Naive B cell (primary cell): ENCODE results near the gene CBFA2T2. TPM values are rescaled to one million over a fixed set of nuclear protein-coding genes. Genes with fewer than 3 reads are reported as not detected.
"Not testable (repeated sequence)": the region's sequence is repeated elsewhere in the genome, so short reads cannot be mapped to it uniquely, and the experiment has no call there.

ENCODE experiments used
- ATAC-seq, 2 donors: fragments of 150-1000 bp; cut with Tn5 transposase; 2 replicates each; pipeline ENCODE4 v1.10.0; 2021; ENCODE audit warnings: low read depth in 2 of 2, mild to moderate bottlenecking in 2 of 2, moderate library complexity in 2 of 2
- DNase-seq: peaks from one replicate; pipeline ENCODE4 v3.0.0; 2022
- H3K27ac Mint-ChIP-seq, 6 donors: one replicate each; pipeline ENCODE4 v1.8.0; 2020 to 2022; ENCODE audit warnings: mild to moderate bottlenecking in 6 of 6, mixed read lengths in 6 of 6, moderate library complexity in 5 of 6, inconsistent platforms in 2 of 6
- H3K27me3 Mint-ChIP-seq, 3 donors: one replicate each; pipeline ENCODE4 v1.8.0; 2021 to 2022; ENCODE audit warnings: mixed read lengths in 3 of 3, mild to moderate bottlenecking in 1 of 3
- H3K36me3 Mint-ChIP-seq, 2 donors: one replicate each; pipeline ENCODE4 v1.8.0; 2020 to 2022; ENCODE audit warnings: mixed read lengths in 2 of 2, inconsistent platforms in 1 of 2, mild to moderate bottlenecking in 1 of 2
- H3K4me1 Mint-ChIP-seq, 3 donors: one replicate each; pipeline ENCODE4 v1.8.0; 2020 to 2022; ENCODE audit warnings: mixed read lengths in 3 of 3, inconsistent platforms in 1 of 3, mild to moderate bottlenecking in 1 of 3, moderate library complexity in 1 of 3
- H3K4me3 Mint-ChIP-seq, 8 donors: one replicate each; pipeline ENCODE4 v1.8.0; 2020 to 2022; ENCODE audit warnings: mild to moderate bottlenecking in 8 of 8, mixed read lengths in 8 of 8, moderate library complexity in 8 of 8, inconsistent platforms in 2 of 8
- H3K9me3 Mint-ChIP-seq, 7 donors: one replicate each; pipeline ENCODE4 v1.8.0; 2020 to 2022; ENCODE audit warnings: mixed read lengths in 7 of 7, mild to moderate bottlenecking in 5 of 7, inconsistent platforms in 2 of 7, moderate library complexity in 1 of 7
- polyA plus RNA-seq, 6 donors: library from polyadenylated mRNA; unstranded; fragments of 300-500 nt; fragmentation: Illumina TruSeq; gene quantifications; one replicate each; pipeline ENCODE4 v1.2.3, GENCODE V29; 2021; ENCODE audit warnings: low read depth in 6 of 6

The CBFA2T2 gene
- polyA plus RNA-seq, 6 donors from 2014 or later: 6.1 to 25.9 (median 15.4) TPM

- H3K4me1 Mint-ChIP-seq: peaks cover 18 to 37% (median 19%) of the 10 kb centered on the region in 3 donors
- H3K36me3 Mint-ChIP-seq: no peaks in the 10 kb centered on the region
- peak overlapping the region in 1 of 8 donors; percentile 8 for H3K4me3 Mint-ChIP-seq
- DNase-seq (no peak), ATAC-seq (no peak)
- peak overlapping the region in 4 of 6 donors; percentile 26 to 76 (median 50) for H3K27ac Mint-ChIP-seq
- no peaks in the 10 kb centered on the region for H3K9me3 Mint-ChIP-seq
- no peaks in the 10 kb centered on the region for H3K27me3 Mint-ChIP-seq
Measured at GRCh38 chr20:33531047-33531877, 41.4 kb downstream of the CBFA2T2 start.

DNA sequence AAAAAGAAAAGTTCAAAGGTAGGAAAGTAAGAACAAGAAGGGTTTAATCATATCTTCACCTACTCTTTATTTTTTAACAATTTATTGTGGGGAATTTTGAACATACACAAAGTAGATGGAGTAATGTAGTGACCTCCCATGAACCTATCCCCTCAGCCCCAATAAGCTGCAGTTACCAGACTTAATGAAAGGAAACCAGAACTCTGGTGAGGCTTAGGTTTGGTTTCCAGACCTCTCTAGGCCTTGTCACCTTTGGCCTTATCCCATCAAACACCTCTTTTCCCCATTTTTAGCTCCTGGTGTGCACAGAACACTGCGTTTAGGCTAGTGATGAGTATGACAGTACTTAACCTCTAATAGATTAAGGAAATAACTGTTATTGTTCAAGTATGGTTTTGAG is 42.0 kb downstream of the CBFA2T2 start:
- Mint-ChIP-seq H3K9me3 (no peaks in the 10 kb centered on the region), H3K36me3 (no peaks in the 10 kb centered on the region), H3K4me3 (no peak overlapping the region), H3K27ac (peak overlapping the region in 4 of 6 donors; percentile 1 to 76 (median 34)), H3K4me1 (peaks cover 18 to 37% (median 19%) of the 10 kb centered on the region in 3 donors), H3K27me3 (no peaks in the 10 kb centered on the region)
- DNase-seq (no peak), ATAC-seq (no peak)

GRCh38 chr20:33532753-33533459 is 43.0 kb downstream of the CBFA2T2 start:
- Mint-ChIP-seq H3K4me1 (peaks cover 21 to 38% (median 22%) of the 10 kb centered on the region in 3 donors), H3K4me3 (no peak overlapping the region), H3K27me3 (no peaks in the 10 kb centered on the region), H3K36me3 (peaks cover 0 to 7% of the 10 kb centered on the region in 2 donors), H3K9me3 (no peaks in the 10 kb centered on the region), H3K27ac (no peak overlapping the region)
- ATAC-seq: no peak
- no peak for DNase-seq

GRCh38 chr20:33535717-33536116 is 45.8 kb downstream of the CBFA2T2 start:
- H3K9me3 Mint-ChIP-seq, H3K27me3 Mint-ChIP-seq, H3K36me3 Mint-ChIP-seq, DNase-seq, H3K4me3 Mint-ChIP-seq, H3K27ac Mint-ChIP-seq, ATAC-seq: not testable (repeated sequence)
- peaks cover 25 to 41% (median 33%) of the 10 kb centered on the region in 3 donors for H3K4me1 Mint-ChIP-seq

DNA sequence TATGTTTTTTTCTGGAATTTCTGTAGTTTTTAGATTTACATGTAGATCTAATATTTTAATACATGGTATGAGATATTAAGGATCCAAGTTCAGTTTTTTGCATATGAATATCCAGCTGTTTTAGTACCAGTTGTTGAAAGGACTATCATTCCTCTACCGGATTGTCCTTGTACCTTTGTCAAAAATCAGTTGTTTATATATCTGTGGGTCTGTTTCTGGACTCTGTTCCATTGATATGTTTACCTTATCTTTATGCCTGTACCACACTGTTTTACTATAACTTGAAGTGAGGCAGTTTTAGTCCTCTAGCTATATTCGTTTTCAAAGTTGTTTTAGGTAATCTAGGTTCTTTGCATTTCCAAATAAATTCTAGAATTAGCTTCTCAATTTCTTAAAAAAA is 47.7 kb downstream of the CBFA2T2 start:
- Mint-ChIP-seq H3K4me3 (no peak overlapping the region), H3K27me3 (no peaks in the 10 kb centered on the region), H3K9me3 (no peaks in the 10 kb centered on the region), H3K27ac (no peak overlapping the region), H3K36me3 (peaks cover 0 to 7% of the 10 kb centered on the region in 2 donors), H3K4me1 (peaks cover 17 to 33% (median 20%) of the 10 kb centered on the region in 3 donors)
- DNase-seq (no peak), ATAC-seq (no peak)

- H3K9me3 Mint-ChIP-seq: no peaks in the 10 kb centered on the region
- ATAC-seq (no peak), DNase-seq (no peak)
- H3K27ac Mint-ChIP-seq: peak overlapping the region in 1 of 6 donors; percentile 34
- no peaks in the 10 kb centered on the region for H3K27me3 Mint-ChIP-seq
- H3K4me3 Mint-ChIP-seq: no peak overlapping the region
- H3K36me3 Mint-ChIP-seq: peaks cover 0 to 7% of the 10 kb centered on the region in 2 donors
- peaks cover 17 to 29% (median 18%) of the 10 kb centered on the region in 3 donors for H3K4me1 Mint-ChIP-seq
Measured at GRCh38 chr20:33539129-33539528, 49.2 kb downstream of the CBFA2T2 start.

GRCh38 chr20:33540427-33540826 is 50.5 kb downstream of the CBFA2T2 start:
- Mint-ChIP-seq H3K27me3 (no peaks in the 10 kb centered on the region), H3K36me3 (peaks cover 0 to 7% of the 10 kb centered on the region in 2 donors), H3K4me1 (peaks cover 18 to 32% (median 20%) of the 10 kb centered on the region in 3 donors), H3K4me3 (no peak overlapping the region), H3K27ac (no peak overlapping the region), H3K9me3 (no peaks in the 10 kb centered on the region)
- ATAC-seq: no peak
- no peak for DNase-seq

DNA sequence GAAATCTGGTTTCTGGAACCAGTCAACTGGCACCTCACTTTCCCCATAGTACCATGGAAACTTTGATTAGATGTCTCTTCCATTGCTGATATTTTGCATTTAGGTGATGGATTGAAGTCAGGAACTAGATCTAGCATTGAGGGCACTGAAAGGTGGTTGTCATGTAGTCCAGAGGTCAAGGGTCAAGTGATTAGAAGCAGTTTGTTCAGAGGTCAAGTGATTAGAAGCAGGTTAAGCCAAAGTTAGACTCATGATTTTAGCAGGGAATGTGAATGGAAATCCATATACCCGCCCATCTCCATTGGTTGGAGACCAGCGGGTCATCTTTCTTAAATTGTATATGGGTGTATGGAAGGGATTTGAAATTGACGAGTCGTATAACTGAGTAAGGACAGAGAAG is 51.2 kb downstream of the CBFA2T2 start:
- Mint-ChIP-seq H3K27me3 (no peaks in the 10 kb centered on the region), H3K4me1 (peaks cover 18 to 34% (median 20%) of the 10 kb centered on the region in 3 donors), H3K27ac (no peak overlapping the region)

DNA sequence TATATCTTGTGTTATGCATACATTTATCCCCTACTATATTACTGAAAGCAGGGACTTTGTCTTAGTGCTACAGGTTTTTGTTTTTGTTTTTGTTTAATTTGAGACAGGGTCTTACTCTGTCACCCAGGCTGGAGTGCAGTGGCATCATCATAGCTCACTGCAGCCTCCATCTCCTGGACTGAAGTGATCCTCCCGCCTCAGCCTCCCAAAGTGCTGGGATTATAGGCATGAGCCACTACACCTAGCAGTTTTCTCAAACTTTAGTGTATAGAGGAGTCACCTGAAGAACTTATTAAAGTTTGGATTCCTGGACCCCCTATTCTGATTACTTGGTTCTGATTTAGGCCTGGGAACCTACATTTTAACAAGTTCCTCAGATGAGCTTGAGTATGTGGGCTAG is 51.9 kb downstream of the CBFA2T2 start:
- H3K27ac Mint-ChIP-seq: peak overlapping the region in 1 of 6 donors; percentile 56

More for the DNA sequence above, 51.2 kb downstream of the CBFA2T2 start:
- Mint-ChIP-seq H3K4me3 (no peak overlapping the region), H3K9me3 (no peaks in the 10 kb centered on the region), H3K36me3 (peaks cover 0 to 7% of the 10 kb centered on the region in 2 donors)
- no peak for DNase-seq
- no peak for ATAC-seq

DNA sequence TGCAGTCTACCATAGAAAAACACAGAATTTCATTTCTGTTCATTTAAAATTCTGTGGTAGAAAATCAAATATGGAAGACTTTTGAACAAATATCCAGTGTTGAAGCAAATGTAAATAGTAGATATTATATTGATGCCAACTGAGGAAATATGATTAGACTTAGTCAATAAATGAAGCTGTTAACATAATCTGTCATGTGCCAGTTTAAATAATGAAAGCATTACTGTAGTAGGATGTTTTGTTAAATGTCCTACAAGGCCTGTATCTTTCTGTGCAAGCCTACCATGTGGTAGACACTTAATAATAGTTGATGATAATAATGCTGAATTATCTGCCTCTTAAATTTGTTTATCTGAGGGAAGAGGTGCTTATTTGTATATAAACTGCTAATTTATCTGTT is 55.9 kb downstream of the CBFA2T2 start:
- Mint-ChIP-seq H3K9me3 (no peaks in the 10 kb centered on the region), H3K27me3 (no peaks in the 10 kb centered on the region), H3K4me1 (peaks cover 4 to 38% (median 12%) of the 10 kb centered on the region in 3 donors), H3K4me3 (peak overlapping the region in 1 of 8 donors; percentile 13), H3K27ac (peak overlapping the region in 1 of 6 donors; percentile 60), H3K36me3 (peaks cover 0 to 2% of the 10 kb centered on the region in 2 donors)
- DNase-seq (no peak), ATAC-seq (no peak)

More for the DNA sequence above, 51.9 kb downstream of the CBFA2T2 start:
- ATAC-seq (no peak), DNase-seq (no peak)
- Mint-ChIP-seq H3K4me1 (peaks cover 18 to 34% (median 20%) of the 10 kb centered on the region in 3 donors), H3K9me3 (no peaks in the 10 kb centered on the region), H3K27me3 (no peaks in the 10 kb centered on the region), H3K36me3 (peaks cover 0 to 7% of the 10 kb centered on the region in 2 donors), H3K4me3 (no peak overlapping the region)

DNA sequence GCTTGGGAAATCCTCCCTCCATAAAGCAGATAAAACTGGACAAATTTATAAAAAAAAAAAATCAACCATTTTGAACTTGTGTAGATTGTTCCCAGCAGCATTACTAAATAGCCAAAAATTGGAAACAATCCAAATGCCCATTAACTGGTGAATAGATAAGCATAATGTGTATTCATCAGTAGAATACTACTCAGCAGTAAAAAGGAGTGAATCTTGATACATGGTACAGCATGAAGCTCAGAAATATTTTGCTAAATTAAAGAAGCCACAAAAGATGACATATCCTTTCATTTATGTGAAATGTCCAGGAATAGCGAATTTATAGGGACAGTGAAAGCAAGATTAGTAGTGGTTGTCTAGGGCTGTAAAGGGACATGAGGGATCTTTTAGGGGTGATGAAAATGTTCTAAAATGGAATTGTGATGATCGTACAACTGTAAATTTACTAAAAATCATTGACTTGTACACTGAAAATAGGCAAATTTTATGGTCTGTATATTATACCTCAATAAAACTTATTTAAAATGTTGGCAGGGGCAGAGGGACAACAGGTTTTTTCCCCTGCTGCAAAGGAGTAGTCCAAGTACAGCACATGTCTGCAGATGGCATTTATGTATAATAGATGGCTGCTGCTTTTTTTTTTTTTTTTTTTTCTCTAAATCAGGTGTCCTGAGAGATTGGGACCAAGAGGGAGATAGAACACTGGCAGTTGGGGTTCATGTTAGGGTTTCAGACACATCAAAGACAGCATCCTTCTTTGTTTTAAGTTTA is 59.5 kb downstream of the CBFA2T2 start:
- Mint-ChIP-seq H3K27me3 (no peaks in the 10 kb centered on the region), H3K36me3 (peaks cover 4 to 7% of the 10 kb centered on the region in 2 donors), H3K27ac (peak overlapping the region in 1 of 6 donors; percentile 39), H3K4me1 (peaks cover 16 to 38% (median 25%) of the 10 kb centered on the region in 3 donors), H3K9me3 (no peaks in the 10 kb centered on the region), H3K4me3 (no peak overlapping the region)
- DNase-seq (no peak), ATAC-seq (no peak)

DNA sequence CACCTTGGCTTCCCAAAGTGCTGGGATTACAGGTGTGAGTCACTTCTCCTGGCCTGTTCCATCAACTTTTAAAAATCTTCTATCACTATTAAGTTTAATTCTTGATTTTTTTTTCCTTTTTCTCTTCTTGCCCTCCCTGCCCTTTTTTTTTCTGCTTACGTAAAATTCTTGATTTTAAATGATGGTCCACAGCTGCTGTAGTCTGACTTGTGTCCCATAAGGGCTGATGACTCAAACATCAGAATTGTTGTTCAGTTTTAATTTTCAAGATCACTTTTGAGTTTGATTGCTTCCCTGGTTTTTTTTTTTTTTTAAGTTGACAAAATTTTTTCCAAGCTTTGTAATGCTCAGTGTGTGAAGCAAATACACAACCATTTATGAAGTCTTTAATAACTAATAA is 61.9 kb downstream of the CBFA2T2 start:
- Mint-ChIP-seq H3K4me1 (peaks cover 24 to 48% (median 42%) of the 10 kb centered on the region in 3 donors), H3K27me3 (no peaks in the 10 kb centered on the region), H3K4me3 (no peak overlapping the region), H3K27ac (peak overlapping the region in 5 of 6 donors; percentile 7 to 95 (median 65)), H3K9me3 (peaks cover 0 to 2% (median 0%) of the 10 kb centered on the region in 7 donors), H3K36me3 (peaks cover 4 to 7% of the 10 kb centered on the region in 2 donors)
- ATAC-seq (no peak), DNase-seq (no peak)

- peak overlapping the region in 4 of 8 donors; percentile 4 to 65 (median 10) for H3K4me3 Mint-ChIP-seq
- H3K27ac Mint-ChIP-seq: peak overlapping the region; percentile 36 to 95 (median 83)
- ATAC-seq (no peak), DNase-seq (no peak)
- peaks cover 4 to 7% of the 10 kb centered on the region in 2 donors for H3K36me3 Mint-ChIP-seq
- no peaks in the 10 kb centered on the region for H3K27me3 Mint-ChIP-seq
- H3K9me3 Mint-ChIP-seq: peaks cover 0 to 2% (median 0%) of the 10 kb centered on the region in 7 donors
- peaks cover 22 to 46% (median 44%) of the 10 kb centered on the region in 3 donors for H3K4me1 Mint-ChIP-seq
Measured at GRCh38 chr20:33552519-33552918, 62.6 kb downstream of the CBFA2T2 start.
